ENCODE results near the gene ATG4C. TPM values are rescaled to one million over a fixed set of nuclear protein-coding genes. Genes with fewer than 3 reads are reported as not detected.

ATG4C gene
- total RNA-seq, result 6.5 and 8.2 TPM in 2 replicates

GRCh38 chr1:62783736-62784508, at the start of gene ATG4C:
Gene ATG4C, plus strand, starts transcription at chr1:62784132. Its CDS starts 19,655 bp downstream, at chr1:62803787.

Other genes with a start within 250 kb of the ATG4C start
- not detected in 2 replicates for gene ANGPTL3, start 186.6 kb upstream of the ATG4C start, total RNA-seq
- 37.6 and 39.5 TPM in 2 replicates for gene DOCK7, start 95.7 kb upstream of the ATG4C start, total RNA-seq